NAMALWA (cell line): ENCODE results near the gene CLN6.
"Not testable (repeated sequence)": the region's sequence is repeated elsewhere in the genome, so short reads cannot be mapped to it uniquely, and the experiment has no call there.

Experiments
- DNase-seq: peaks from one replicate; pipeline ENCODE4 v3.0.0-alpha.2; 2015; ENCODE audit warnings: low spot score

Gene CLN6

DNA sequence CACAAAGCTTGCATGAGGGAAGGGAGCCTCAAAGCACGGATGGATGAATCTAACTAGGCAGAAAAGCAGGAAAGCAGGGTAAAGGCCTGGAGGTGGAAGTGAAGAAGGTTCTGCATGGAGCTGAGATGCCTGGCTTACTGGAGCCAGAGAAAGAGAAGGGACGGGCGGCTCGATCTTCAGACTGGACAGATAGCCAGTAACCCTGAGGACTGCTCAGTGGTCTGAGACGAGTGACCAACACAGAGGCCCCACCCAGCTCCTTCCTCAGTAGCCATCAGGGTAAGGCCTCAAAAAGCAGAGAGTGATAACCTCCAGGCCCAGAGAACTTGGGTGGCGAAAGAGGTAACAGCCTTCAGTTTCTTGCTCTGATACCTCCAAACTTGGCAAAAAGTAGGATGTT lies 6.4 kb downstream of the CLN6 start:
- no peak for DNase-seq

DNA sequence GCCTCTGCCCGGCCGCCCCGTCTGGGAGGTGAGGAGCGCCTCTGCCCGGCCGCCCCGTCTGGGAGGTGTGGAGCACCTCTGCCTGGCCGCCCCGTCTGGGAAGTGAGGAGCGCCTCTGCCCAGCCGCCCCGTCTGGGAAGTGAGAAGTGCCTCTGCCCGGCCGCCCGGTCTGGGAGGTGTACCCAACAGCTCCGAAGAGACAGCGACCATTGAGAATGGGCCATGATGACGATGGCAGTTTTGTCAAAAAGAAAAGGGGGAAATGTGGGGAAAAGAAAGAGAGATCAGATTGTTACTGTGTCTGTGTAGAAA lies 7.1 kb downstream of the CLN6 start:
- DNase-seq: not testable (repeated sequence)

DNA sequence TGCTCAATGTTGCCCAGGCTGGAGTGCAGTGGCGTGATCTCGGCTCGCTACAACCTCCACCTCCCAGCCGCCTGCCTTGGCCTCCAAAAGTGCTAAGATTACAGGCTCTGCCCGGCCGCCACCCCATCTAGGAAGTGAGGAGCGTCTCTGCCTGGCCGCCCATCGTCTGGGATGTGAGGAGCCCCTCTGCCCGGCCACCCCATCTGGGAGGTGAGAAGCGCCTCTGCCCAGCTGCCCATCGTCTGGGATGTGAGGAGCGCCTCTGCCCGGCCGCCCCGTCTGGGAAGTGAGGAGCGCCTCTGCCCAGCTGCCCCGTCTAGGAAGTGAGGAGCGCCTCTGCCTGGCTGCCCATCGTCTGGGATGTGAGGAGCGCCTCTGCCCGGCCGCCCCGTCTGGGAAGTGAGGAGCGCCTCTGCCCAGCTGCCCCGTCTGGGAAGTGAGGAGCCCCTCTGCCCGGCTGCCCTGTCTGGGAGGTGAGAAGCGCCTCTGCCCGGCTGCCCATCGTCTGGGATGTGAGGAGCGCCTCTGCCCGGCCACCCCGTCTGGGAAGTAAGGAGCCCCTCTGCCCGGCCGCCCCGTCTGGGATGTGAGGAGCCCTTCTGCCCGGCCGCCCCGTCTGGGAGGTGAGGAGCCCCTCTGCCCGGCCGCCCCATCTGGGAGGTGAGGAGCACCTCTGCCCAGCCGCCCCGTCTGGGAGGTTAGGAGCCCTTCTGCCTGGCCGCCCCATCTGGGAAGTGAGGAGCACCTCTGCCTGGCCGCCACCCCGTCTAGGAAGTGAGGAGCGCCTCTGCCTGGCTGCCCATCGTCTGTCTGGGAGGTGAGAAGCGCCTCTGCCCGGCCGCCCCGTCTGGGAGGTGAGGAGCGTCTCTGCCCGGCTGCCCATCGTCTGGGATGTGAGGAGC lies 7.7 kb downstream of the CLN6 start:
- not testable (repeated sequence) for DNase-seq

DNA sequence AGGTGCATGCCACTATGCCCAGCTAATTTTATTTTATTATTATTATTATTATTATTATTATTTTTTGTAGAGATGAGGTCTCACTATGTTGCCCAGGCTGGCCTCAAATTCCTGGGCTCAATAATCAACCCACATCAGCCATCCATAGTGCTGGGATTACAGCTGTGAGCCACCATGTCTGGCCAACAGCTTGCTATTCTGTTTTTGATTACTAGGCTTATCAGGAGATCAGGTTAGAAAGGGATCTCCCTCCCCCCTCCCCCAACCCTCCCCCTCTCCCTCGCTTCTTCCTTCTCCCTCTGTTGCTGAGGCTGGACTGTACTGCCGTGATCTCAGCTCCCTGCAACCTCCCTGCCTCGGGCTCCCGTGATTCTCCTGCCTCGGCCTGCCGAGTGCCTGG lies 8.6 kb downstream of the CLN6 start:
- DNase-seq: no peak

DNA sequence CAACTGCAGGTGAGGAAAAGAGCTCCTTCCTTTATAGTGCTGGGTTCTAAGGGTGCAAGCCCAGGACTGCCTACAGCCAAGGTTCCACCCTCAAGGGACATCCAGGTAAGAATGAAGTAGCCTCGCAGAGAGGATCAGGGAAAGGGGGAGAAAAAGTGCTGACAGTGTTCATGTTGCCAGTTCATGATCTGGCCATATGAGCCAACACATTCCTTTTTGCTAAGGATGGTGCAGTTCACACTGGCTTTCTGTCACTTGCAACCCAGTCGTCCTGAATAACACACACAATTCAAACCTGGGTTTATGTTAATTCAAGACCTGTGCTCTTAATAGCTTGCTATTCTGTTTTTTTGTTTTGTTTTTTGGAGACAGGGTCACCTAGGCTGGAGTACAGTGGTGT lies 9.0 kb downstream of the CLN6 start:
- DNase-seq: no peak

DNA sequence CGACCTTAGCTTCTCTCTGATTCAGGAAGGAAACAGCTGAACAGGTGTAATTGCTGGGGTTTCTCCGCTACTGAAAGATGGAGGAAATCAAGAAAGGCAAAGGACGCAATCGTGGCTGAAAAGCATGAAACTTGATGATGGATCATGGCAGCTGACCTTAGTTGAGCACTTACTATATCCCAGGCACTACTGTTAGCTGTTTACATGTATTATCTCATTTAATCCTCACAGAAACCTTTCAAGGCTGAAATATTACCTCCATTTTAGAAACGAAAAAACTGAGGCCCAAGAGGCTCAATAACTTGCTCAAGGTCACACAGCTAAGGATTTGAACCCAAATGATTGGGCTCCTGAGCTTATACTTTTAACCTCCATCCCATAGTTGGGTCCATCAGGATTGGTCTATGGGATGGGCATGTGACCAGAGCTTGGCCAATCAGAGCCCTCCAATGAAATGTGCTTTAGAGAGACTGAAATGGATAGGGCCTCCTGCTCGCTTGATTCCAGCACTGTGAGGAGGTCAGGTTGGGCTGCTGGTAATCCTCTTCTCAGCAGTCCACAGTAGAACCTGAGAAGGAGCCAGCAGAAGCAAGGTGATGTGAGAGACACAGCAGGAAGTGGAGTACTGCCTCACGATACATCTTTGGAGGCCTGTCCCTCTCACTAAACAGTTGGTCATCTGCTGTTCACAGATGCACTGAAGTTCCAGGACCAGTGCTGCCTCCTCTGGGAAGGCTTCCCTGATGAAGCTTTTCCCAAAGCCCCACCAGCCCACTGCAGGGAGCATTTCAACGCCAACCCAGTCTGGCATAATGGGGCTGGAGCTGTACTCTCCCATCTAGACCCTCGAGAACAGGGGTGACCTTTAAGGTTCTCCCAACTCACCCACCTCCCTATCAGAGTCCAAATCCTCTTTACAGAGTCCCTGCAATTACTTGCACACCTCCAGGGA lies 10.4 kb downstream of the CLN6 start:
- no peak for DNase-seq

DNA sequence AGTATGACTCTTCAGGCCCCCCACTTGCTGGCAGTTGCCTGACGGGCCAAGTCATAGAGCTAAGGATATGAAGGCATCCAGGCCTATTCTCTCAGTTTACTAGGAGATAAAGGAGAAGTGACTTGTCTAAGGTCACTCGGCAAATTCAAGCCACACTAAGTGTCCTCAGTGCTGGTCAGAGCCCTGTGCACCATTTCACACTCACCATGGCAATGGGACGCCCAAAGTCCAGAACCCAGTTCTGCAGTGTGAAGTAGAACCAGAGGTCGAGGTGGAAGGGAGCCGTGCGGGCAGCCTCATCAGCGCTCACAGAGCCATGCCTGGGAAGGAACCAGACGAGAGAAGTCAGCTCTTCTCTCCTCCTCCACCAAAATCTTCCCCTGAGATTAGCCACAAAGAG lies 11.2 kb downstream of the CLN6 start:
- no peak for DNase-seq

DNA sequence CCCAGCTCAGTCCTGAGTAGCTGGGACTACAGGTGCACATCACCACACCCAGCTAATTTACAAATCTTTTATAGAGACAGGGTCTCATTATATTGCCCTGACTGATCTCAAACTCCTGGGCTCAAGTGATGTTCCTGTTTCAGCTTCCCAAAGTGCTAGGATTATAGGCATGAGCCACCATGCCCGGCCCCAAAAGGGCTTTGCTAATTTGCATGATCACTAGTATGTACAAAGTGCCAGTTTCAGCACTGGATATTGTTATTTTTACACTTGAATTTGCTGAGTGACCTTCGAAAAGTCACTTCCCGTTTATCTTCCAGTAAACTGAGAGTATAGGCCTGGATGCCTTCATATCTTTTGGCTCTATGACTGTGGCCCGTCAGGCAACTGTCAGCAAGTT lies 12.2 kb downstream of the CLN6 start:
- DNase-seq: no peak

DNA sequence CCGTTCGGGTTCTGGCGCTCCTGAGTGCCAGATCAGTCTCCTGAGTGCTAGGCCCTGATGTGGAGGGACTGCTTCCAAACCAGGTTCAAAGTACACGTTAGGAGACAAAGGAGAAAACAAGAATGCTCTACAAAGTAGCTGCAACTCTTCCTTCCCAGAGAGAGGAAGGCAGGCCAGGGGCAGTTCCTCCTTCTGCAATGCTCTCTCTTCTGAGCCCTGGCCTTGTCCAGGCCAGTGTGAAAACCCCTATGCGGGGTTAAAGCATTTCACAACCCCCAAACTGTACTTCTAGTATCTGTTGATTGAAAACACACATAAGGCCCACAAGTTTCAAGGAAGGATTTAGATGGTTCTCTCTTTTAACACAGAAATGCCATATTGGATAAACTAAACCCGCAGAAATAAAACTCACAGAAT lies 14.7 kb downstream of the CLN6 start:
- DNase-seq: no peak

DNA sequence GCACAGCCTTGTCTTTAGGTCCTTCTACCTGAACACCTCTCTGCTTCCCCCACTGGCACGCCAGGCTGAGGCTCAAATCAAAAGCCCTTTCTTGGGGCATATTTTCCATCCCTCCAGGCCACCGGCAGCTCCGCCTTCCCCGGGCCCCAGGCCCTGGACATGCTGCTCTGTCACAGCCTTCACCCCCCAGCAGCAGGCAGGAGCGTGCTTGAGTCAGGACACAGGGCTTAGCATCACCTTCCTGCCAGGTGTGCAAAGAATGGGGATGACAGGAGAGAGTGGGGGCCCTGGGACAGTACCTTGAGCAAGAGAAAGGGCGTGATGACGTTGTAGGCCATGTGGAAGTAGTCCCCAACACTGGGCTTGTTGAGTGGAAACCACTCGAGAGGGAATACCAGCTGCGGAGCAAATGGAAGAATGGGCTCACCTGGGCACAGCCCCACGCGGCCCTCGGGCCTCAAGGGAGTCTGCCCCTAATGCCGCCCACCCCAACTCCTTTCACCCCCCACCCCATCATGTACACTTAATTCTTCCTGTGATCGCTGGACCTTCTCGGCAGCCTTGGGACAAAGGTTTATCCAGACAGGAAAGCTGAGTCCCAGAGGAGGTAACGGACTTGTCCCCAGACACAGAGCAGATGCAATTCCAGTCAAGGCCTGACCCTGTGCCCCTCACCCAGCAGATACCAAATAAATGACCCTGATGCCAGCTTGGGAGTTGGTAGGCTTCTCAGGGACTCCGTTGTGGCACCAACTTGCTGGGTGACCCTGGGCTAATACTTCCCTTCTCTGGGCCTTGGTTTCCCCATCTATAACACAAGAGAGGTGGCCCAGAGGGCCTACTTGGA lies 15.3 kb downstream of the CLN6 start:
- no peak for DNase-seq

DNA sequence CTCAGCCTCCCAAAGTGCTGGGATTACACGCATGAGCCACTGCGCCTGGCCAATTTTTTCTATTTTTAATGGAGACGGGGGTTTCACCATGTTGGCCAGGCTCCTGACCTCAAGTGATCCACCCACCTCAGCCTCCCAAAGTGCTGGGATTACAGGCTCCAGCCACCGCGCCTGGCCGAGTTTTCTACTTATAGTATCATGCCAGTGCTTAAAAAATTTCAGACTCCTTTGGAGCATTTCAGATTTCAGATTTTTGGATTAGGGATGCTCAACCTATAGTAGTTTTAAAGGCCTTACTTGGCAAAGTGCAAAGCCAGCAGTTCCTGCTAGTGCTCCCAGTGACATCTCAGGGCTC lies 16.1 kb downstream of the CLN6 start:
- not testable (repeated sequence) for DNase-seq

DNA sequence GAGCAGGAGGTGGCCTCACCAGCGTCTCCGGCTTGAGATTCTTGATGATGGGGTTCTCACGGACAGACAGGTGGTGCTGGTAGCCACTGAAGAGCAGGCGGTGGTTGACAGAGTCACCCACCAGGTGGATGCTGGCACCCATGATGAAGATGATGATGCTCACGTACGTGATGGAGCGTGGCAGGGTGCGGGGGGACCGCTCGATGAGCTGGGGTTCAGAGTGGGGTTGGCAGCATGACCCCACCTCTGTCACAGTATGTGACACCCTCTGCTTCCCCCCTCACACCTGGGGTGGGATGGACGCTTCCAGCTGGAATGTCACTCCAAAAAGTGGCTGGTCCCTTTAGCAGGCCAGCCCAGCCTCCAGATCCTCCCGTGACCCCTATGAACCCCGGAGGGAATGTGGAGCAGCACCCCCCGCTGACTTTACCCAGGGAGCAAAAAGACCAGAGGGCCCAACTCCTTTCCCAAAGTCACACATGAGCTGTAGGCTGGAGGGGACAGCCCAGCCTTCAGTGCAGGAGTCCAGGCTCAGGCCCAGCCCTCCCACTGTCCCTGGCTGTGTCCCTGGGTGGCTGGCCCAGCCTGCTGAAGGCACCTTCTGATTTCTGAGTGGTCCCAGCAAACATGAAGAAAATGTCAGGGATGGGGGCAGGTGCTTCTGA lies 17.7 kb downstream of the CLN6 start:
- DNase-seq: no peak

DNA sequence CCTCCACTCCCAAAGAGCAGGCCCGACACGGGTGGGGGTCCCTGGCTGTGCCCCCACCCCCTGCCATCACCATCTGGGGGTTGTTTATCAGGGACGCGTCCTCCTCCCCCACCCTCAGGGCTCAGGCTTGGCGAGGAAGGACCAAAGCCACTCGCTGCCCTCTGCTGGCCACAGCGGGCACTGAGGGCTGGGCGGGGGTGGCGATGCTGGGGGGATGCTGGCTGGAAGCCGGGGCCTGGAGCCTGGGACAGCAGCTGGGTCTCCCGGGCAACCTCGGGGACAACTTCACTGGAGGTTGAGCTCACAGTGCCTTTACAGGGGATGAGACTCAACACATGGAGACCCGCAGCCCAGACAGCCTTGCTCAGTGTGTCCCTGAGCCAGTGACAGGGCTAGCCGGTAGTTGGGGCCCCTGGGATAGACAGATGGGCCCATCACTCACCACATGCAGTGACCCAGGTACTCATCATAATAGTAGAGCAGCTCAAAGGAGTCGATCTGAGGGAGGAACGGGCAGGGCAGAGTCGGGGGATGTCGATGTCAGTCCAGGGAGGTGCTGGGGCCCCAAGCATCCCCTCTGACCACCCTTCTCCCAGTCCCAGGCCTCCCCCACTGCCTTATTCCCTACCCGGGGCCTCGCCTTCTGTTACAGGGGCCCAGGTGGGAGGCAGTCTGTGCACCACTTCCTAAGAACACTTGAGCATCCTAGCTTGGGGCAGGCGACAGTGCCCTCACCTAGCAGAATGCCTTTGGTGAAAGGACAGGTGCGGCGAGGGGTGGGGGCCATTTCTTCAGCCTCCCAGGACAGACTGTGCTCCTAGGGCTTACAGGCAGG lies 18.5 kb downstream of the CLN6 start:
- peak; percentile 63 for DNase-seq

DNA sequence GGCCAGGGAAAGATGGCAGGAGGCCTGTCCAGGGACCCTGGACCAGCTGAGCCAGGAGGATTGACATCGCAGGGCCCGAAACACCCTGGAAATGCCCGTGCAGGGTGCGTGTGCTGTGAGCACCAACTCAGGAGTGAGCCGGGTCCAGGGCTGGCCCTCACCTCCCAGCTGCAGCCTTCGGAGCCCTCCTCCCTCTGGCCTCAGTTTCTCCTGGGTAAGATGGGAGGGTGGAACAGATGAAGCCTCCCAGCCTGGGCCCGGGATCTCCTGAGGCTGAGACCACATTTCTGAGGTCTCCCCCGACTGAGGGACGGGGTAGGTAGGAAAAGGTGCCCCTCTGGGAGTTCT lies 19.1 kb downstream of the CLN6 start:
- no peak for DNase-seq

DNA sequence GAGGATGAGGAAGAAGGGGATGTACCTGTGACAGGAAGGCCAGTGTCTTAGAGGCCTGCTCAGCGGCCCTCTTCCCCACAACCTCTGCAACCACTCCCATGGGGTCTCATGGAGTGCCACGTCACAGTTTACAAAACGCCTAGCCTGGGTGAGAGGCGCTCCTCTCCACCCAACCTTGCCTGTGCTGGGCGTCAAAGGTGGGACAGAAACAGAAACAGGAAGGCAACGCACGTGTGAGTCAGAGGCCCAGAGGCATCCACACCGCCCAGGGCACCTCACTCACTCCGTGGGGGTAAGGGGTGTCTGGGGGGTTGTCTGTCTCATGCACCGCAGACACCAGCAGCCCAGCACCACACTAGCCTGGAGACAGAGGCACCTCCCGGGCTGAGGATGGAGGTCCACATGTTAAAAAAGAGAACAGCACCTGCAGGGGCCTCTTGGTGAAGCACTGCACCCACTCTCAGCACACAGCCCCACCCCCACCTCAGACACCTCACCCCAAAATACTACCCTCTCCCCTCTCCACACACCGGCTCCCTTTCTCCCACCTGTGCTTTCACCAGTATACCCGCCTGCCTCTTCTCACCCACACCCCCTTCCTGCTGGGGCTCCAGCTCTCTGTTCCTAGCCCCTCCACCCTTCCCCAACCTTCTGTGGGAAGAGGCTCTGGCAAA lies 19.7 kb downstream of the CLN6 start:
- DNase-seq: peak; percentile 57

DNA sequence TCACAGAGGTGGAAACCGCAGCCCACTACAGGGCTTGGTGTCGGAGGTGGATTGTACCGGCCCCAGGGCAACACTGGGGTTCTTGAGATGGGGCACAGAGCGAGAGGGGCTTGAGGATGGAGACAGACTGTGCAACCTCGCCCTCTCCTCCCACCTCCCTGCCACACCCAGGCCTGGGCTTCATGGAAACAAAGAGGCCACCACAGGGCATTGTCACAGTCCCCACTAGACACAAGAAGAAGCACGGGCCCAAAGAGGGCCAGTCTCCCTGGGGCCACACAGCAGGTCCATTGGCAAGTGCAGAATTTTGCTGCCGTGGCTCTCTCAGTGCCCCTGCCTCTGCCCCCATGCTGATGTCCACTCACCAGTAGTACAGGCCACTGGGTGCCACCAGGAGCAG lies 20.3 kb downstream of the CLN6 start:
- no peak for DNase-seq

DNA sequence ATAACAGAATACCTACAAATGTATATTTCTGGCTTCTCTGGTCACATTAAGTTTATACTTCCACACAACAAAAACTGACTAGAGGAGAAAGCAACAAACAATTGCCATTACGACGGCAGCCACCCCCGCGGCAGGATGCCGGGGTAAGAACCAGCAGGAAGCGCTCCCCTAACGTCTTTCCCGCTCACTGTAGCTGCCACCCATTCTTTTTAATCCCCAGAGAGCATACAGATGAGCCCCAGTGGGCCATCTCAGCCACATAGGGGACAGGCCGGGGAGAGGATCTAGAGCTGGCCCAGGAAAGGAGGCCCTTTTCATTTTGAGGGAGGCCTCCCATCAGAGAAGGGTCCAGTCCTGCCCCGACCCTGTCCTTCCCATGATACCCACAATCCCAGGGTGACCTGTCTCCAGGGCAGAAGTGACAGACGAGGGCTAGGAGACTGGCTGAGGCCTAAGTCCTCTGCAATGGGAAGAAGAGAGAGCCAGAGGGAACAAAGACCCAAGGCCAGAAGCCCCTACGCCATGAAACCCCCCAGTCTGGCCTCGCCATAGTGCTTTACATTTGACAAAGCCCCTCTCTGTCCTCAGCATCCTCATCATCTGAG lies 20.8 kb downstream of the CLN6 start:
- no peak for DNase-seq

DNA sequence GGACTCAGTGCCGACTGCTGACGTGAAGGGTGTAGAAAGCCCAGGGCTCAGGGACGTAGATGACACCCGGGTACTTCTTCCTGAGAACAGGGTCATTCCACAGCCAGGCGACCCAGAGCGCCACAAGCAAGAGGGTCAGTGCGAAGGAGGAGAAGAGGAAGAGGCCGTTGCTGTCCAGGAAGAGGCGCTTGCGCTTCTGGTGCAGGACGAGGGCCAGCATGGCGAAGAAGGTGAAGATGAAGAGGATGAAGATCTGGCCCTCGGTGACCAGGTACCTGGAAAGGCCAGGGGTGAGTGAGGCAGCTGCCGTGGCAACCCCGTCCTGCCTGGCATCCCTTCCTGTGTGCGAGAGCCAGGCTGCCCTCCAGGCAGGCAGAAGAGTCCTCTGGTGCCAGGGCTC lies 21.4 kb downstream of the CLN6 start:
- no peak for DNase-seq

DNA sequence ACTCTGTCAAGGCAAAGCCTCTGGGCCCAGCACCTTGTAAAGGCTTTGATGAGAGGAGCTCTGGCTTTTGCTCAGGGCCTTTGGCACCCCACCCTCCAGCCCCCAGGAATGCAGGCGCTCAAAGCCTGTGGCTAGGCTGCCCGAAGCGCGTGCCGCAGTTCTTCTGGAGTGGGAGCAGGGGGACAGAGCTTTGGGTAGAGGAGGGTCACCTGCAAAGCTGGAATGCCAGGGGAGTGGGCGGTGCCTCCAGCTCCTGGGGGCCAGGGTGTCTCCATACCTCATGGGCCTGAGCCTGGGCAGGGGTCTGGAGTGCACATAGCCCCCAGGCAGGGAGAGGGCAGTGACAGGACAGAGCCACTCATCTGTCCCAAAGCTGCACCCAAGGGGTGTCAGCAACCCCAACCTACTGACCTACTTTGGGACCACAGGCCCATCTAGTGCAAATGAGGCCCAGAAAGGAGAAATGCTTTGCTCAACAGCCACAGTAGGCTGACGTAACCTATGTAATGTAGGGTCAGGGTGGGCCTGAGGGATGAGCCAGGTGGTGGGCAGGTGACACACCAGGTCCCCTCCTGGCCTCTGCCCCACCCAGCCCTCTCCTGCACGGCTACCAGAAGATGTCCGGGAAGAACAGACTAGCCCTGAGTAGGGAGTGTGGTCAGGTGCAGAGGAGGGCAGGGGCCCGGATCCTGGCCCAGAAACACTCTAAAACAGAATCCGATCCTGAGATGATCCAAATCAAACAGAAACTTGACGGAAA lies 22.2 kb downstream of the CLN6 start:
- DNase-seq: no peak
